OCI-M1 (cell line): Measurements from ENCODE around the gene NRF1.

ENCODE experiments used
- DNase-seq: peaks from one replicate; lab custom pipeline; 2025; lab: John Stamatoyannopoulos, UW

The NRF1 gene

GRCh38 chr7:129804111-129804889 is 192.8 kb downstream of the NRF1 start:
- no peak for DNase-seq

GRCh38 chr7:129804890-129805719 is 193.6 kb downstream of the NRF1 start:
- DNase-seq, result no peak
